Right ventricle myocardium superior (tissue), 1 donor: ENCODE measurements around the gene FBXO3. TPM values are rescaled to one million over a fixed set of nuclear protein-coding genes. Genes with fewer than 3 reads are reported as not detected.
"Not testable (repeated sequence)": the region's sequence is repeated elsewhere in the genome, so short reads cannot be mapped to it uniquely, and the experiment has no call there.

Source experiments
- ATAC-seq: fragments of 200-7000 bp; cut with Tn5 transposase; one replicate; pipeline ENCODE4 v1.9.1; 2020; ENCODE audit warnings: mild to moderate bottlenecking; ENCODE audit not compliant: poor library complexity
- DNase-seq: peaks from one replicate; pipeline ENCODE4 v3.0.0-alpha.2; 2020
- intact Hi-C: fragments of 100-400 bp; cut with DNase I; formaldehyde crosslinking; loops from one replicate; pipeline ENCODE4 v1.11.2; 2022
- long read RNA-seq: library from polyadenylated mRNA; unstranded; transcript quantifications from one replicate; pipeline ENCODE4 v2.0.0, GENCODE V29; 2021
- total RNA-seq: library from RNA; stranded (reverse); fragmentation: NEBNext Ultra II Directional; extraction: Animal tissue kit (Norgen Biotek cat#: 25700); gene quantifications from one replicate; pipeline ENCODE4 v1.2.1, GENCODE V29; 2021
- donor health status: DM: no; HTN: yes; CAD: no; lungs with severe emphysema.

Gene FBXO3
- 45.3 TPM for total RNA-seq
- long read RNA-seq, transcript FBXO3-201 (11 exons, 2,397 nt) = major isoform, 109 of 122 reads
- long read RNA-seq, partial matches to known transcripts = 2 of 122 reads
- long read RNA-seq, other reads (novel, unspliced or antisense) = 4 of 122 reads

DNA sequence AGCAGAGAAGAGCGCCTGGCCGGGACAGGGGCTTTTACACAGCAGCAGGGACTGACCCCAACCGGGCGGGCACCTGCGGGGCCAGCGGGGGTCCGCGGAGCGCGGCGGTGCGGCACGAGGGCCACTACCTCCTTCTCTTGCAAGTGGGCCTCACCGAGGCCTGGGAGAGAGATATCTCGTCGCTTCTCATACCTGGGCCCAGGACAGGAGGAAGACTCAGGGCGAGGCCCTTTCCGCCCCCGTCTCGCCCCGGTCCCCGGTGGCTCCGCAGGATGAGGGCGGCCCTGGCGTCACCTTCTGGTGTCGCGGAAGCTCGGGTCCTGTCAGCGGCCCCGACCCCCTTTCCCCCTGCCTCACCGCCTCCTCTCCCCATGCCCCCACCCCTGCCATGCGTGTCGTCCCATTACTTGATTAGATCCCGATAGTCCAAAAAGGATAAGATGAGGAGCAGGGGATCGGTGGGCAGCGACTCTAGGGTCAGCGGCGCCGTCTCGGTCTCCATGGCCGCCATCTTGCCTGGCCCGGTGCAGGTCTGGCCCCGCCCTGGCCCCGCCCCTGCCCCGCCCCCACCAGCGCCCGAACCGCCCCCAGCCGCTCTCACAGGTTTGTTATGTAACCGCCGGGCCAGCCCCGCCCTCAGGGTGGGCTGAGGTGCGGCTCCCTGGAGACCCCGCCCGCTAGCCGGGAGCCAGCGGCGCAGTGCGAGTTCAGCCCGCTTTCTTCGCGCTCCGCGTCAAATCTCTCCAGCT, at the start of gene FBXO3:
Gene FBXO3, minus strand, starts transcription at position 534 of the 749 bp plus-strand sequence. Its CDS starts 23 bp downstream, at position 511.
- intact Hi-C loops = no loop called here
- ATAC-seq (peak; percentile 95), DNase-seq (peak; percentile 94)

GRCh38 chr11:33822981-33823380, 48.7 kb upstream of the FBXO3 start:
- DNase-seq, ATAC-seq, intact Hi-C loops: not testable (repeated sequence)

- intact Hi-C loops = no loop called here
- ATAC-seq (no peak), DNase-seq (no peak)
Measured at GRCh38 chr11:33819278-33820035, 45.1 kb upstream of the FBXO3 start.

DNA sequence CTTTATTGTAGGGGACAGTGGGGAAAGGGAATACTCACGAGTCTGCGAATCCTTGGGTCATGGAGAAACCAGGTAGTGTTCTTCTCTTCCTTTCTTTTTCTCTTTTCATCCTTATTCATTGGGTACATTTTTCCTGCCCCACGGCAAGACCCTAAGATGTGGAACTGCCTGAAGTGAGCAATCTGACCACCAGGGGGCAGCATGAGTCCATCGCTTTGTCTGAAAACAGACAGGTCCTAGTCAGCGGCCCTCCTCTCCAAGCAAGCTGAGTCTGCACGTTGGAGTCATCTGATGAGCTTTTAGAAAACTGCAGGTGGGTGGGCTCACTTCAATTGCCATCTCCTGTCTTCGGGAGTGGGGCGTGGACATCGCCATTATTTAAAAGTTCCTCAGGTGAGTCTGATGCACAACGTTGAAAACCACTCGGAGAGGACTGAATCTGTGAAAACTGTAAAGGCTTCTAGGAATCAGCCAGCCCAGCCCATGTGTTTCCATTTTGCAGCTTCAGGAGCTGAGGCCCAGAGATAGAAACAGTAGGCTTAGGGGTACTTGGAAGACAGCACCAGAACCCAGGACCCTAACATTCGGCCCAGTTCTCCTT, 34.0 kb upstream of the FBXO3 start:
- DNase-seq (peak; percentile 88), ATAC-seq (peak; percentile 87)
- intact Hi-C loops = no loop called here

GRCh38 chr11:33804471-33804870, 30.2 kb upstream of the FBXO3 start:
- no peak for DNase-seq
- no peak for ATAC-seq
- intact Hi-C loops = no loop called here

- intact Hi-C loops = no loop called here
- peak; percentile 56 for DNase-seq
- ATAC-seq = peak; percentile 86
Measured at GRCh38 chr11:33802194-33802950, 28.1 kb upstream of the FBXO3 start.

- ATAC-seq (no peak), DNase-seq (no peak)
- intact Hi-C loops = no loop called here
Measured at GRCh38 chr11:33801821-33802193, 27.5 kb upstream of the FBXO3 start.

- intact Hi-C loops = no loop called here
- DNase-seq = no peak
- no peak for ATAC-seq
Measured at GRCh38 chr11:33797879-33798278, 23.6 kb upstream of the FBXO3 start.

DNA sequence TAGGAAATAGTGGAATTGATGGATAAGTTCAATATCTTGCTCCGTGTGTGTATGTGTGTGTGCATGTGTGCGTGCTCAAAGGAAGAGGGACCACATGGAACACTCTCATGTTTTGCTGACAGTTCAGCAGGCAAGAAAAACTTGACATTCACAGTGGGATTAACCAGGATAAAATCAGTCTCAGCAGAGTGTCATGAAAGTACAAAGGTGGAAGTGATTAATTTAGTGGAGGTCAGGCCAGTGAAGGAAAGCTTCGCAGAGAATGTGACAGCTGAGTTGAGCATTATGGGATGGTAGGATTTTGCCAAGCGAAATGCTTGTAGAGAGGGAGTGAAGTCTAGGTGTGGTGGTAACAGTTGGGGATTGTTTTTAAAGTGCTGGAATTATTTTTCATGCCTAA, 15.7 kb upstream of the FBXO3 start:
- DNase-seq (no peak), ATAC-seq (no peak)
- intact Hi-C loops = no loop called here

DNA sequence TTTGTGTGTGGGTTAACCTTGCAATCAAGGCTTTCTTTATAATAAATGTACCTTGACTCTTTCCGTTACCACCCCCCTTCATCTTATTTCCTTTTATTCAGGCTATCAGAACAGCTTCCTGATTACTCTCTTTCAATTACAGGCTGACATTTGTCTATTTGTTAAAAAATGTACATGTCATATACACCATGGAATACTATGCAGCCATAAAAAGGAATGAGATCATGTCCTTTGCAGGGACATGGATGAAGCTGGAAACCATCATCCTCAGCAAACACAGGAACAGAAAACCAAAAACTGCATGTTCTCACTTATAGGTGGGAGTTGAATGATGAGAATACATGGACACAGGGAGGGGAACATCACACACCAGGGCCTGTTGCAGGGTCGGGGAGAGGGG, 13.8 kb upstream of the FBXO3 start:
- ATAC-seq, DNase-seq, intact Hi-C loops: not testable (repeated sequence)

GRCh38 chr11:33787076-33787475, 12.8 kb upstream of the FBXO3 start:
- DNase-seq (no peak), ATAC-seq (no peak)
- intact Hi-C loops = no loop called here

DNA sequence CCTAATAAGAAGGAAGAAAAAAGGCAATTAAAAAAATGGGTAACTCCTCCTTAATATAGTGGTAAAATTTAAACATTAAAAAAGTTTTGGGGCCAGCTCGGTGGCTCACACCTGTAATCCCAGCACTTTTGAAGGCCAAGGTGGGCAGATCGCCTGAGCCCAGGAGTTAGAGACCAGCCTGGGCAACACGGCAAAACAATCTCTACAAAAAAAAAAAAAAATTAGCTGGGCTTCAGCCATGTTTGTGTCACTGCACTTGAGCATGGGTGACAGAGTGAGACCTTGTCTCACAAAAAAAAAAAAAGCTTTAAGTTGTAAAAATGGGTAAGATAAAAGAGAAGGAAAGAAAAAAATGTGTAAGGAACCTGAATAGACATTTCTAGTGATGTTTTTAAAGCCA, 11.3 kb upstream of the FBXO3 start:
- ATAC-seq (no peak), DNase-seq (no peak)
- intact Hi-C loops = no loop called here

DNA sequence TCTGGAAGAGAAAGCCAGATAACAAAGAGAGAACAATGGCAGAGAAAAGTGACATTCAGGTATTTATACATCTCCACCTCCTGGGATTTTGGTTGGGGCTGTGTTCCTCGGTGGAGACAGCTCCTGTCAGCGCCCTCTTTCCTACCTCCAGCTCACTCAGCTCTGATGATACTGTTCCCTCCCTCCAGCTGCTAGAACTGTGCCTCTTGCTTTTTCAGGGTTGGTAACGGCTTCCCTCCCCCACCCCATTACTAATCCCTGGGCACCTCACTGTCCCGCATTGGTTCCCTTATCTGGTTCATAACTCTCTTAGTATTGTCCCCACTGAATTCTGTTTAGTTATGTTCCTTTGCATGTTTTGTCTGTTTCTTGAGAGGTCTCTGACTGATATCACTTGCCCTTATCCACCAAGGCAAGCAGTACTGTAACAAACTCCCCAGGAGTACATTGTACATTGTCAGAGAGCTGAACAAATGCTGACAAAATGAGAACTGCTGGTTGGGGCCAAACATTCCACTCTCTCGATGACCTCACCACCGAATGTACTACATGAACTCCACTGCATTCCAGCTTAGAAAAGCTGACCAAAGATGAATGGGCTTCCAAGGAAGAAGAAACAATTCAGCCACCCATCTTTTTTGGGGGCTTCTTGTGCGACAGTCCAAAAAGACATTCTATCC, 5.7 kb upstream of the FBXO3 start:
- DNase-seq = no peak
- peak; percentile 78 for ATAC-seq
- intact Hi-C loops = no loop called here

GRCh38 chr11:33778675-33779074, 4.4 kb upstream of the FBXO3 start:
- no peak for ATAC-seq
- intact Hi-C loops = no loop called here
- DNase-seq = no peak

- ATAC-seq (no peak), DNase-seq (no peak)
- intact Hi-C loops = no loop called here
Measured at GRCh38 chr11:33777906-33778305, 3.6 kb upstream of the FBXO3 start.

- DNase-seq = no peak
- ATAC-seq = no peak
Measured at GRCh38 chr11:33775832-33776470, 1.6 kb upstream of the FBXO3 start.

DNA sequence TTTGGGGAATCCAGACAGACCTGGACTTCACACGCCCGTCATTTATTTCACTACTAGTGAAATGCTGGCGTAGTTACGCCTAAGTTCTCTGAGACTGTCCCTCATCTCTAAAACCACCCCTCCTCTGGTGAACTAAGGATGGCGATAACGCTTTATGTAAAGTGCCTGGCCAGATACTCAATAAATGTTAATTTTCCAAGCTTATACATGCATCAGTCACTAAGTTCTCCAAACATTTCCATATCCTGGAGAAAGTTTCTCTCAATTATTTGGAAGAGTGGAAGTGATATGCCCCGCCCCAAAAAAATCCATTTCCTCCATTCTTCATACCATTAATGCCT, 1.1 kb upstream of the FBXO3 start:
- intact Hi-C loops = no loop called here
- DNase-seq = no peak
- no peak for ATAC-seq

More at GRCh38 chr11:33775832-33776470, 1.6 kb upstream of the FBXO3 start:
- intact Hi-C loops = no loop called here
